Loucy (cell line): ENCODE results near the gene NLRC4.

ENCODE experiments used
- EZH2phosphoT487 ChIP-seq: fragments of 200-600 bp; IDR thresholded peaks from 2 replicates; pipeline ENCODE4 v1.6.1; 2018; ENCODE audit warnings: antibody characterized with exemption, mild to moderate bottlenecking, moderate library complexity, borderline replicate concordance
- TF ChIP-seq, protein P1 (sequence below): fragments of 200-600 bp; sonication (generic); conservative IDR thresholded peaks from 2 replicates; pipeline ENCODE4 v1.5.1; 2014; ENCODE audit warnings: mild to moderate bottlenecking, antibody characterized with exemption, low read length

DNA sequence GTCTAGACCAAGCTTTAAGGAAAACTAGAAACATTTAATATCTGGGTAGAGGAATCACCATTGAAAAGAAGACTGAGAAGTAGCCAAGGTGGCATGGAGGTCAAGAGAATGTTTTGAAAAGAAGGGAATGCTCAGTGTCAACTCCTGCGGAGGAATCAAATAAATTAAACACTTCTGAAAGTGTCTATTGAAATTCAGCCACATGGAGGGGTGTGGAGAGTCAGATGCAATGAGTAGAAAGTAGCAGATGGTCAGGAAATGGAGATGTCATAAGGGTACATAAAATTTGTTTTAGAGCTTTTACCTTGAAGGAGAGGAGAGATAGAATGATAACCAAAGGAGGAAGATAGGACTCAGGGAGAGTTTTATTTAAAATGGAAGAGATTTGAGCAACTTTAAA is 35.1 kb downstream of the NLRC4 start:
- TF ChIP-seq, protein P1, sequence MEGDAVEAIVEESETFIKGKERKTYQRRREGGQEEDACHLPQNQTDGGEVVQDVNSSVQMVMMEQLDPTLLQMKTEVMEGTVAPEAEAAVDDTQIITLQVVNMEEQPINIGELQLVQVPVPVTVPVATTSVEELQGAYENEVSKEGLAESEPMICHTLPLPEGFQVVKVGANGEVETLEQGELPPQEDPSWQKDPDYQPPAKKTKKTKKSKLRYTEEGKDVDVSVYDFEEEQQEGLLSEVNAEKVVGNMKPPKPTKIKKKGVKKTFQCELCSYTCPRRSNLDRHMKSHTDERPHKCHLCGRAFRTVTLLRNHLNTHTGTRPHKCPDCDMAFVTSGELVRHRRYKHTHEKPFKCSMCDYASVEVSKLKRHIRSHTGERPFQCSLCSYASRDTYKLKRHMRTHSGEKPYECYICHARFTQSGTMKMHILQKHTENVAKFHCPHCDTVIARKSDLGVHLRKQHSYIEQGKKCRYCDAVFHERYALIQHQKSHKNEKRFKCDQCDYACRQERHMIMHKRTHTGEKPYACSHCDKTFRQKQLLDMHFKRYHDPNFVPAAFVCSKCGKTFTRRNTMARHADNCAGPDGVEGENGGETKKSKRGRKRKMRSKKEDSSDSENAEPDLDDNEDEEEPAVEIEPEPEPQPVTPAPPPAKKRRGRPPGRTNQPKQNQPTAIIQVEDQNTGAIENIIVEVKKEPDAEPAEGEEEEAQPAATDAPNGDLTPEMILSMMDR = no peak
- TF ChIP-seq EZH2phosphoT487 = no peak
